ENCODE measurements around the gene CBARP.
A peak's percentile ranks its signal among the peaks of the same experiment; 100 is the strongest.
"Not testable (repeated sequence)": the region's sequence is repeated elsewhere in the genome, so short reads cannot be mapped to it uniquely, and the experiment has no call there.

Gene CBARP

GRCh38 chr19:1206864-1207450 lies 30.8 kb downstream of the CBARP start:
- no peak for DNase-seq

GRCh38 chr19:1206150-1206863 lies 31.5 kb downstream of the CBARP start:
- DNase-seq: no peak

- DNase-seq: peak; percentile 99
Observed at GRCh38 chr19:1205114-1206099, 32.4 kb downstream of the CBARP start, which contains the start of gene STK11. TSS of gene STK11 (plus strand) at chr19:1205778. CDS start at chr19:1206914, 1,136 bp downstream.

GRCh38 chr19:1200614-1201013 lies 37.2 kb downstream of the CBARP start:
- not testable (repeated sequence) for DNase-seq

- no peak for DNase-seq
Observed at GRCh38 chr19:1199531-1199930, 38.3 kb downstream of the CBARP start.

GRCh38 chr19:1189419-1189818 lies 48.4 kb downstream of the CBARP start:
- DNase-seq: peak; percentile 52

- no peak for DNase-seq
Observed at GRCh38 chr19:1183543-1184172, 54.1 kb downstream of the CBARP start.

- DNase-seq: no peak
Observed at GRCh38 chr19:1182727-1183126, 55.1 kb downstream of the CBARP start.

GRCh38 chr19:1182068-1182467 lies 55.7 kb downstream of the CBARP start:
- no peak for DNase-seq

GRCh38 chr19:1181606-1182005 lies 56.2 kb downstream of the CBARP start:
- no peak for DNase-seq
